GM12878 (cell line): Measurements from ENCODE around the gene CBLB. TPM values are rescaled to one million over a fixed set of nuclear protein-coding genes. Genes with fewer than 3 reads are reported as not detected.
A peak's percentile ranks its signal among the peaks of the same experiment; 100 is the strongest.

Source experiments
- ATF7 ChIP-seq: fragments of 450-650 bp; IDR thresholded peaks from 2 replicates; pipeline ENCODE4 v1.6.1; 2016; ENCODE audit warnings: low read depth, mild to moderate bottlenecking
- BHLHE40 ChIP-seq, 2 experiments: fragments of 450-650 bp in 1 of 2; IDR thresholded peaks; 2 replicates each; pipeline ENCODE4 v1.6.1; 2011 to 2017; ENCODE audit warnings: low read depth in 2 of 2, borderline replicate concordance in 1 of 2, improper control_type of control experiment in 1 of 2, low read length in 1 of 2, mild to moderate bottlenecking in 1 of 2
- BMI1 ChIP-seq: fragments of 450-650 bp; IDR thresholded peaks from 2 replicates; pipeline ENCODE4 v1.6.1; 2016; ENCODE audit warnings: mild to moderate bottlenecking, moderate library complexity, borderline replicate concordance
- CBFB ChIP-seq: IDR thresholded peaks from 2 replicates; pipeline ENCODE4 v1.6.1; 2016; ENCODE audit warnings: antibody characterized with exemption, low read depth
- EZH2 ChIP-seq: IDR thresholded peaks from 2 replicates; pipeline ENCODE4 v1.6.1; 2012; ENCODE audit warnings: low read depth, mild to moderate bottlenecking, control low read depth, inconsistent platforms, low read length, borderline replicate concordance; ENCODE audit not compliant: control insufficient read depth
- HDAC2 ChIP-seq: fragments of 200-600 bp; sonication (generic); IDR thresholded peaks from 2 replicates; pipeline ENCODE4 v1.6.1; 2017
- MYC ChIP-seq: IDR thresholded peaks from 2 replicates; pipeline ENCODE4 v1.6.1; 2011; ENCODE audit warnings: mild to moderate bottlenecking, low read length, moderate library complexity, inconsistent platforms; ENCODE audit not compliant: insufficient read depth, insufficient replicate concordance, insufficient read length, severe bottlenecking
- NFIC ChIP-seq: IDR thresholded peaks from 2 replicates; pipeline ENCODE4 v1.6.1; 2012; ENCODE audit warnings: low read depth, mild to moderate bottlenecking, inconsistent platforms, low read length, moderate library complexity
- PAX8 ChIP-seq: fragments of 450-650 bp; IDR thresholded peaks from 2 replicates; pipeline ENCODE4 v1.6.1; 2017; ENCODE audit warnings: mild to moderate bottlenecking, moderate library complexity
- POLR2A ChIP-seq: IDR thresholded peaks from 2 replicates; pipeline ENCODE4 v1.6.1; 2011; ENCODE audit warnings: low read depth, mild to moderate bottlenecking, low read length
- POLR2AphosphoS2 ChIP-seq: IDR thresholded peaks from 2 replicates; pipeline ENCODE4 v1.6.1; 2011; ENCODE audit warnings: low read depth, mild to moderate bottlenecking, low read length, improper control_type of control experiment, moderate library complexity
- PRDM15 ChIP-seq: fragments of 450-650 bp; formaldehyde crosslinking; IDR thresholded peaks from 2 replicates; pipeline ENCODE4 v1.4.0; 2020; ENCODE audit warnings: mild to moderate bottlenecking, moderate library complexity
- SMC3 ChIP-seq: IDR thresholded peaks from 2 replicates; pipeline ENCODE4 v1.6.1; 2011; ENCODE audit warnings: low read length, improper control_type of control experiment, borderline replicate concordance
- STAT1 ChIP-seq: fragments of 450-650 bp; conservative IDR thresholded peaks from 2 replicates; pipeline ENCODE4 v1.6.1; 2014; ENCODE audit warnings: antibody characterized with exemption, mild to moderate bottlenecking
- ZNF217 ChIP-seq: fragments of 450-650 bp; IDR thresholded peaks from 2 replicates; pipeline ENCODE4 v1.6.1; 2017; ENCODE audit warnings: antibody characterized with exemption, mild to moderate bottlenecking
- ZNF622 ChIP-seq: fragments of 450-650 bp; IDR thresholded peaks from 2 replicates; pipeline ENCODE4 v1.6.1; 2017; ENCODE audit warnings: mild to moderate bottlenecking, inconsistent platforms
- ZZZ3 ChIP-seq: IDR thresholded peaks from 2 replicates; pipeline ENCODE4 v1.6.1; 2011; ENCODE audit warnings: low read depth; ENCODE audit not compliant: control insufficient read depth, insufficient read length
- polyA plus RNA-seq, 11 experiments: library from polyadenylated mRNA; depleted of rRNA in 4 of 11; unstranded in 6 of 11; stranded (reverse) in 5 of 11; fragments of >200 nt; fragmentation: Nextera tagmentation in 4 of 11; fragmentation: Illumina TruSeq in 1 of 11; extraction: Ambion mirVana in 4 of 11; extraction: Trizol in 1 of 11; gene quantifications; 1 replicate in 1 of 11; 2 replicates in 10 of 11; pipeline versions ENCODE4 v1.2.1 to v1.2.3, GENCODE V29; 2011 to 2016; ENCODE audit warnings: inconsistent platforms in 2 of 11, missing spikeins in 2 of 11, low read depth in 1 of 11
- total RNA-seq, 4 experiments: library from RNA; depleted of rRNA in 3 of 4; stranded (reverse); fragments of >200 nt in 3 of 4; fragmentation: Illumina TruSeq in 1 of 4; extraction: Trizol in 1 of 4; gene quantifications; 2 replicates each; pipeline versions ENCODE4 v1.2.1 to v1.2.3, GENCODE V29; 2013 to 2021
- TF ChIP-seq, protein P1 (sequence below): fragments of 450-650 bp; IDR thresholded peaks from 2 replicates; pipeline ENCODE4 v1.6.1; 2017; ENCODE audit warnings: mild to moderate bottlenecking, moderate library complexity
- TF ChIP-seq, protein P2 (sequence below): fragments of 450-650 bp; IDR thresholded peaks from 2 replicates; pipeline ENCODE4 v1.6.1; 2016; ENCODE audit warnings: mild to moderate bottlenecking, moderate library complexity, borderline replicate concordance

The CBLB gene
- total and polyA plus RNA-seq, 10 of the 15 experiments (the other 5 are each of a cell fraction or from before 2014, with no cell fraction given) = 17.2 to 107 (median 41.9) TPM

DNA sequence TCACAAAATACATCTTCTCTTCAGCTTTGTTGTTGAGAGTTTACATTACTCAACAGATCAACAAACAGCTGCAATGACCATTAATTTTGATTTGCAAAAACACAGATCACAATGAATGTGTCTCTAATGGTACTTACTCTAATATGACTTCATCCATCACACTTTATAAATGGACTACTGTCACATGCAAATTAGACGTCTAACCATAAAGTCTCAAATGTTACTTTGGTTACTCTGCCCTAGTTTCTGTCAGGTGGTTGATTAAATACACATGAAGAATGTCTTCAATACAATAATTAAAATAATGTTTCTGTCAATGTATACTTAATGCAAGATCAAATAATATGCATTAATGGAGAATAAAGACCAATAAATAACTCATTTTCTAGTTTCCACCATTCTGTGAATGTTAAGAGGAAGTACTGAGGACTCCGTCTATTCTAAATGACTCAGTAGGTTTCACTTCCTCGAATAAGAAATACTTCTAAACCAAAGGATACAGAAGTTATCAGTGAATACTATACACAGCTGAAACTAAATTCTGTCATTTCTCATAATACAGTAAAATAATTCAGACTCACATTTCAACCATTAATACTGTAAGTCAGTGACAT, 145.8 kb downstream of the CBLB start (continued):
- TF ChIP-seq MYC (no peak), BMI1 (peak; percentile 84; the same call in 1 of the 2 replicates), PRDM15 (no peak), CBFB (0 out of 2 replicates have a peak, but pooled peaks have one; percentile 14), ATF7 (peak; percentile 92), STAT1 (no peak), ZNF217 (peak; percentile 96), NFIC (peak; percentile 97), POLR2AphosphoS2 (no peak), ZNF622 (no peak), POLR2A (no peak), PAX8 (no peak), SMC3 (no peak), ZZZ3 (no peak), BHLHE40 (IDR thresholded peaks at IDR 0.05; ENCODE audit: borderline replicate concordance in 1 of 2, low read depth in 2 of 2, low read length in 1 of 2) (peak; percentile 11 to 38; a peak in 1 of 4 replicates), HDAC2 (no peak), EZH2 (no peak)
- TF ChIP-seq, protein P1, sequence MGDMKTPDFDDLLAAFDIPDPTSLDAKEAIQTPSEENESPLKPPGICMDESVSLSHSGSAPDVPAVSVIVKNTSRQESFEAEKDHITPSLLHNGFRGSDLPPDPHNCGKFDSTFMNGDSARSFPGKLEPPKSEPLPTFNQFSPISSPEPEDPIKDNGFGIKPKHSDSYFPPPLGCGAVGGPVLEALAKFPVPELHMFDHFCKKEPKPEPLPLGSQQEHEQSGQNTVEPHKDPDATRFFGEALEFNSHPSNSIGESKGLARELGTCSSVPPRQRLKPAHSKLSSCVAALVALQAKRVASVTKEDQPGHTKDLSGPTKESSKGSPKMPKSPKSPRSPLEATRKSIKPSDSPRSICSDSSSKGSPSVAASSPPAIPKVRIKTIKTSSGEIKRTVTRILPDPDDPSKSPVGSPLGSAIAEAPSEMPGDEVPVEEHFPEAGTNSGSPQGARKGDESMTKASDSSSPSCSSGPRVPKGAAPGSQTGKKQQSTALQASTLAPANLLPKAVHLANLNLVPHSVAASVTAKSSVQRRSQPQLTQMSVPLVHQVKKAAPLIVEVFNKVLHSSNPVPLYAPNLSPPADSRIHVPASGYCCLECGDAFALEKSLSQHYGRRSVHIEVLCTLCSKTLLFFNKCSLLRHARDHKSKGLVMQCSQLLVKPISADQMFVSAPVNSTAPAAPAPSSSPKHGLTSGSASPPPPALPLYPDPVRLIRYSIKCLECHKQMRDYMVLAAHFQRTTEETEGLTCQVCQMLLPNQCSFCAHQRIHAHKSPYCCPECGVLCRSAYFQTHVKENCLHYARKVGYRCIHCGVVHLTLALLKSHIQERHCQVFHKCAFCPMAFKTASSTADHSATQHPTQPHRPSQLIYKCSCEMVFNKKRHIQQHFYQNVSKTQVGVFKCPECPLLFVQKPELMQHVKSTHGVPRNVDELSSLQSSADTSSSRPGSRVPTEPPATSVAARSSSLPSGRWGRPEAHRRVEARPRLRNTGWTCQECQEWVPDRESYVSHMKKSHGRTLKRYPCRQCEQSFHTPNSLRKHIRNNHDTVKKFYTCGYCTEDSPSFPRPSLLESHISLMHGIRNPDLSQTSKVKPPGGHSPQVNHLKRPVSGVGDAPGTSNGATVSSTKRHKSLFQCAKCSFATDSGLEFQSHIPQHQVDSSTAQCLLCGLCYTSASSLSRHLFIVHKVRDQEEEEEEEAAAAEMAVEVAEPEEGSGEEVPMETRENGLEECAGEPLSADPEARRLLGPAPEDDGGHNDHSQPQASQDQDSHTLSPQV = no peak
- TF ChIP-seq, protein P2, sequence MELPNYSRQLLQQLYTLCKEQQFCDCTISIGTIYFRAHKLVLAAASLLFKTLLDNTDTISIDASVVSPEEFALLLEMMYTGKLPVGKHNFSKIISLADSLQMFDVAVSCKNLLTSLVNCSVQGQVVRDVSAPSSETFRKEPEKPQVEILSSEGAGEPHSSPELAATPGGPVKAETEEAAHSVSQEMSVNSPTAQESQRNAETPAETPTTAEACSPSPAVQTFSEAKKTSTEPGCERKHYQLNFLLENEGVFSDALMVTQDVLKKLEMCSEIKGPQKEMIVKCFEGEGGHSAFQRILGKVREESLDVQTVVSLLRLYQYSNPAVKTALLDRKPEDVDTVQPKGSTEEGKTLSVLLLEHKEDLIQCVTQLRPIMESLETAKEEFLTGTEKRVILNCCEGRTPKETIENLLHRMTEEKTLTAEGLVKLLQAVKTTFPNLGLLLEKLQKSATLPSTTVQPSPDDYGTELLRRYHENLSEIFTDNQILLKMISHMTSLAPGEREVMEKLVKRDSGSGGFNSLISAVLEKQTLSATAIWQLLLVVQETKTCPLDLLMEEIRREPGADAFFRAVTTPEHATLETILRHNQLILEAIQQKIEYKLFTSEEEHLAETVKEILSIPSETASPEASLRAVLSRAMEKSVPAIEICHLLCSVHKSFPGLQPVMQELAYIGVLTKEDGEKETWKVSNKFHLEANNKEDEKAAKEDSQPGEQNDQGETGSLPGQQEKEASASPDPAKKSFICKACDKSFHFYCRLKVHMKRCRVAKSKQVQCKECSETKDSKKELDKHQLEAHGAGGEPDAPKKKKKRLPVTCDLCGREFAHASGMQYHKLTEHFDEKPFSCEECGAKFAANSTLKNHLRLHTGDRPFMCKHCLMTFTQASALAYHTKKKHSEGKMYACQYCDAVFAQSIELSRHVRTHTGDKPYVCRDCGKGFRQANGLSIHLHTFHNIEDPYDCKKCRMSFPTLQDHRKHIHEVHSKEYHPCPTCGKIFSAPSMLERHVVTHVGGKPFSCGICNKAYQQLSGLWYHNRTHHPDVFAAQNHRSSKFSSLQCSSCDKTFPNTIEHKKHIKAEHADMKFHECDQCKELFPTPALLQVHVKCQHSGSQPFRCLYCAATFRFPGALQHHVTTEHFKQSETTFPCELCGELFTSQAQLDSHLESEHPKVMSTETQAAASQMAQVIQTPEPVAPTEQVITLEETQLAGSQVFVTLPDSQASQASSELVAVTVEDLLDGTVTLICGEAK = no peak
